A204.1 (cell line): ENCODE data around the gene BPI.
"Not testable (repeated sequence)": the region's sequence is repeated elsewhere in the genome, so short reads cannot be mapped to it uniquely, and the experiment has no call there.

Experiments used
- FAIRE-seq: peaks from 2 replicates; lab custom pipeline; 2012; peaks lifted over from hg19 to GRCh38; lab: Jason Lieb, UNC

Gene BPI

GRCh38 chr20:38303908-38304379, at the start of gene BPI:
Gene BPI, plus strand, starts transcription at chr20:38304156. Its CDS starts 68 bp downstream, at chr20:38304224.
- no peak for FAIRE-seq

GRCh38 chr20:38254621-38255020, 49.3 kb upstream of the BPI start:
- not testable (repeated sequence) for FAIRE-seq

GRCh38 chr20:38255393-38255792, 48.6 kb upstream of the BPI start:
- no peak for FAIRE-seq

GRCh38 chr20:38256021-38256420, 47.9 kb upstream of the BPI start:
- no peak for FAIRE-seq

GRCh38 chr20:38256966-38257365, 47.0 kb upstream of the BPI start:
- no peak for FAIRE-seq

GRCh38 chr20:38258545-38259215, 45.3 kb upstream of the BPI start:
- no peak for FAIRE-seq

GRCh38 chr20:38260025-38260377, 44.0 kb upstream of the BPI start:
- FAIRE-seq, result no peak

- FAIRE-seq, result no peak
Observed at GRCh38 chr20:38260378-38261053, 43.4 kb upstream of the BPI start, which contains the start of gene KIAA1755. Gene KIAA1755, minus strand, starts transcription at chr20:38260735. Its CDS starts 235 bp downstream, at chr20:38260500.

- no peak for FAIRE-seq
Observed at GRCh38 chr20:38261054-38261390, 42.9 kb upstream of the BPI start.

- FAIRE-seq, result no peak
Observed at GRCh38 chr20:38262931-38263330, 41.0 kb upstream of the BPI start.

GRCh38 chr20:38266426-38266825, 37.5 kb upstream of the BPI start:
- no peak for FAIRE-seq

- FAIRE-seq, result no peak
Observed at GRCh38 chr20:38267296-38267695, 36.7 kb upstream of the BPI start.

GRCh38 chr20:38267901-38268514, 35.9 kb upstream of the BPI start:
- no peak for FAIRE-seq

- no peak for FAIRE-seq
Observed at GRCh38 chr20:38269040-38269439, 34.9 kb upstream of the BPI start.

- FAIRE-seq, result no peak
Observed at GRCh38 chr20:38269715-38270114, 34.2 kb upstream of the BPI start.

GRCh38 chr20:38270869-38271605, 32.9 kb upstream of the BPI start:
- FAIRE-seq, result peak; percentile 87

- no peak for FAIRE-seq
Observed at GRCh38 chr20:38271608-38272120, 32.3 kb upstream of the BPI start.

GRCh38 chr20:38272398-38272797, 31.6 kb upstream of the BPI start:
- no peak for FAIRE-seq

GRCh38 chr20:38272961-38273360, 31.0 kb upstream of the BPI start:
- FAIRE-seq, result no peak

- FAIRE-seq, result no peak
Observed at GRCh38 chr20:38275815-38276550, 28.0 kb upstream of the BPI start.

- FAIRE-seq, result no peak
Observed at GRCh38 chr20:38277285-38277684, 26.7 kb upstream of the BPI start.

GRCh38 chr20:38277691-38278090, 26.3 kb upstream of the BPI start:
- no peak for FAIRE-seq
